Prostate gland (tissue), 2 donors: ENCODE data around the gene ZFX.

Source experiments
- POLR2A ChIP-seq: fragments of 450-650 bp; IDR thresholded peaks from one replicate; pipeline ENCODE4 v1.6.1; 2016; ENCODE audit warnings: antibody characterized with exemption, mild to moderate bottlenecking
- TF ChIP-seq, protein P1 (sequence below), 4 experiments: fragments of 200-600 bp in 2 of 4; fragments of 450-650 bp in 2 of 4; sonication (generic) in 2 of 4; IDR thresholded peaks; 1 replicate in 3 of 4; 2 replicates in 1 of 4; pipeline ENCODE4 v1.5.1; 2016 to 2019; ENCODE audit warnings: antibody characterized with exemption in 4 of 4, mild to moderate bottlenecking in 2 of 4, moderate library complexity in 2 of 4

DNA sequence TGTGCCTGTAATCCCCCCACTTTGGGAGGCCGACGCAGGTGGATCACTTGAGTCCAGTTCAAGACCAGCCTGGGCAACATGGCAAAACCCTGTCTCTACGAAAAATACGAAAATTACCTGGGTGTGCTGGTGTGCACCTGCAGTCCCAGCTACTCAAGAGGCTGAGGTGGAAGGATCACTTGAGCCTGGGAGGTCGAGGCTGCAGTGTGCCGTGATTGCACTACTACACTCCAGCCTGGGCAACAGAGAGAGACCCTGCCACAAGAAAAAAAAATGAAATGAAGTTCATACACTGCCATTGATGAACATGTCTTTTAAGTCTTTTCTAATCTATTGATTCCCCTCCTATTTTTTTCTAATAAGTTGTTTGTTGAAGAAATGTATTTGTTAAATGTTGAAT lies 5.0 kb upstream of the ZFX start:
- TF ChIP-seq, protein P1, sequence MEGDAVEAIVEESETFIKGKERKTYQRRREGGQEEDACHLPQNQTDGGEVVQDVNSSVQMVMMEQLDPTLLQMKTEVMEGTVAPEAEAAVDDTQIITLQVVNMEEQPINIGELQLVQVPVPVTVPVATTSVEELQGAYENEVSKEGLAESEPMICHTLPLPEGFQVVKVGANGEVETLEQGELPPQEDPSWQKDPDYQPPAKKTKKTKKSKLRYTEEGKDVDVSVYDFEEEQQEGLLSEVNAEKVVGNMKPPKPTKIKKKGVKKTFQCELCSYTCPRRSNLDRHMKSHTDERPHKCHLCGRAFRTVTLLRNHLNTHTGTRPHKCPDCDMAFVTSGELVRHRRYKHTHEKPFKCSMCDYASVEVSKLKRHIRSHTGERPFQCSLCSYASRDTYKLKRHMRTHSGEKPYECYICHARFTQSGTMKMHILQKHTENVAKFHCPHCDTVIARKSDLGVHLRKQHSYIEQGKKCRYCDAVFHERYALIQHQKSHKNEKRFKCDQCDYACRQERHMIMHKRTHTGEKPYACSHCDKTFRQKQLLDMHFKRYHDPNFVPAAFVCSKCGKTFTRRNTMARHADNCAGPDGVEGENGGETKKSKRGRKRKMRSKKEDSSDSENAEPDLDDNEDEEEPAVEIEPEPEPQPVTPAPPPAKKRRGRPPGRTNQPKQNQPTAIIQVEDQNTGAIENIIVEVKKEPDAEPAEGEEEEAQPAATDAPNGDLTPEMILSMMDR (IDR thresholded peaks at IDR 0.05) = no peak
- TF ChIP-seq POLR2A = no peak
